HG02970 (cell line): ENCODE data around the gene MAP1B.

Experiments used
- ATAC-seq: cut with Tn5 transposase; IDR thresholded peaks from one replicate; pipeline ENCODE4 v1.9.1; 2021; ENCODE audit warnings: mild to moderate bottlenecking, moderate library complexity, moderate number of reproducible peaks; ENCODE audit not compliant: unreplicated experiment, low FRiP score

The MAP1B gene

GRCh38 chr5:72093824-72094223 is 13.5 kb upstream of the MAP1B start:
- no peak for ATAC-seq

GRCh38 chr5:72096602-72097188 is 10.6 kb upstream of the MAP1B start:
- no peak for ATAC-seq

- ATAC-seq, result no peak
Measured at GRCh38 chr5:72101828-72102227, 5.4 kb upstream of the MAP1B start.

- no peak for ATAC-seq
Measured at GRCh38 chr5:72106817-72107130, 501 bp upstream of the MAP1B start.

- ATAC-seq, result no peak
Measured at GRCh38 chr5:72107901-72108201, 576 bp downstream of the MAP1B start.

- no peak for ATAC-seq
Measured at GRCh38 chr5:72108202-72109061, 1.2 kb downstream of the MAP1B start.

- ATAC-seq, result no peak
Measured at GRCh38 chr5:72109062-72109411, 1.8 kb downstream of the MAP1B start.

GRCh38 chr5:72109625-72110024 is 2.4 kb downstream of the MAP1B start:
- no peak for ATAC-seq

- ATAC-seq, result no peak
Measured at GRCh38 chr5:72110394-72111013, 3.2 kb downstream of the MAP1B start.

GRCh38 chr5:72112389-72112788 is 5.1 kb downstream of the MAP1B start:
- ATAC-seq, result no peak

- ATAC-seq, result no peak
Measured at GRCh38 chr5:72114629-72115028, 7.4 kb downstream of the MAP1B start.

GRCh38 chr5:72115296-72115695 is 8.0 kb downstream of the MAP1B start:
- ATAC-seq, result no peak

GRCh38 chr5:72117307-72117706 is 10.0 kb downstream of the MAP1B start:
- ATAC-seq, result no peak

- ATAC-seq, result no peak
Measured at GRCh38 chr5:72121052-72121779, 13.9 kb downstream of the MAP1B start.

GRCh38 chr5:72121780-72122445 is 14.6 kb downstream of the MAP1B start:
- ATAC-seq, result no peak

GRCh38 chr5:72122602-72123001 is 15.3 kb downstream of the MAP1B start:
- ATAC-seq, result no peak

- ATAC-seq, result no peak
Measured at GRCh38 chr5:72123764-72124376, 16.6 kb downstream of the MAP1B start.

- no peak for ATAC-seq
Measured at GRCh38 chr5:72125271-72125940, 18.1 kb downstream of the MAP1B start.

- no peak for ATAC-seq
Measured at GRCh38 chr5:72125941-72126620, 18.8 kb downstream of the MAP1B start.
